K562 (cell line): ENCODE data around the gene PRDM1.

Experiments used
- BCLAF1 ChIP-seq, 2 experiments: fragments of 450-650 bp in 1 of 2; IDR thresholded peaks; 2 replicates each; pipeline ENCODE4 v1.6.1; 2011 to 2017; ENCODE audit warnings: low read depth in 2 of 2, antibody characterized with exemption in 1 of 2, borderline replicate concordance in 1 of 2, low read length in 1 of 2, mild to moderate bottlenecking in 1 of 2, mixed read lengths in 1 of 2; ENCODE audit not compliant: control insufficient read depth in 1 of 2
- NKRF ChIP-seq: fragments of 450-650 bp; IDR thresholded peaks from 2 replicates; pipeline ENCODE4 v1.6.1; 2016; ENCODE audit warnings: borderline replicate concordance
- ZNF121 ChIP-seq: sonication (generic); formaldehyde crosslinking; conservative IDR thresholded peaks from 2 replicates; pipeline ENCODE4 v1.8.0; 2022; ENCODE audit warnings: missing genetic modification reagents
- ZNF3 ChIP-seq: fragments of 250-450 bp; sonication (Bioruptor Pico); IDR thresholded peaks from 2 replicates; pipeline ENCODE4 v1.5.0; 2021; ENCODE audit warnings: mild to moderate bottlenecking, moderate library complexity
- TF ChIP-seq, protein P1 (sequence below): sonication (generic); formaldehyde crosslinking; IDR thresholded peaks from 2 replicates; pipeline ENCODE4 v1.4.0; 2020; ENCODE audit warnings: mild to moderate bottlenecking, missing genetic modification reagents

GRCh38 chr6:106074146-106074545 is 12.0 kb upstream of the PRDM1 start:
- TF ChIP-seq ZNF121 (no peak), ZNF3 (CRISPR knock-in tag) (no peak), NKRF (no peak), BCLAF1 (IDR thresholded peaks at IDR 0.05; ENCODE audit: borderline replicate concordance in 1 of 2, control insufficient read depth in 1 of 2, low read depth in 2 of 2, low read length in 1 of 2) (no peak)
- TF ChIP-seq, protein P1, sequence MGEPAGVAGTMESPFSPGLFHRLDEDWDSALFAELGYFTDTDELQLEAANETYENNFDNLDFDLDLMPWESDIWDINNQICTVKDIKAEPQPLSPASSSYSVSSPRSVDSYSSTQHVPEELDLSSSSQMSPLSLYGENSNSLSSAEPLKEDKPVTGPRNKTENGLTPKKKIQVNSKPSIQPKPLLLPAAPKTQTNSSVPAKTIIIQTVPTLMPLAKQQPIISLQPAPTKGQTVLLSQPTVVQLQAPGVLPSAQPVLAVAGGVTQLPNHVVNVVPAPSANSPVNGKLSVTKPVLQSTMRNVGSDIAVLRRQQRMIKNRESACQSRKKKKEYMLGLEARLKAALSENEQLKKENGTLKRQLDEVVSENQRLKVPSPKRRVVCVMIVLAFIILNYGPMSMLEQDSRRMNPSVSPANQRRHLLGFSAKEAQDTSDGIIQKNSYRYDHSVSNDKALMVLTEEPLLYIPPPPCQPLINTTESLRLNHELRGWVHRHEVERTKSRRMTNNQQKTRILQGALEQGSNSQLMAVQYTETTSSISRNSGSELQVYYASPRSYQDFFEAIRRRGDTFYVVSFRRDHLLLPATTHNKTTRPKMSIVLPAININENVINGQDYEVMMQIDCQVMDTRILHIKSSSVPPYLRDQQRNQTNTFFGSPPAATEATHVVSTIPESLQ (CRISPR knock-in tag), result no peak
